ENCODE measurements around the gene LRRK1.

The LRRK1 gene

DNA sequence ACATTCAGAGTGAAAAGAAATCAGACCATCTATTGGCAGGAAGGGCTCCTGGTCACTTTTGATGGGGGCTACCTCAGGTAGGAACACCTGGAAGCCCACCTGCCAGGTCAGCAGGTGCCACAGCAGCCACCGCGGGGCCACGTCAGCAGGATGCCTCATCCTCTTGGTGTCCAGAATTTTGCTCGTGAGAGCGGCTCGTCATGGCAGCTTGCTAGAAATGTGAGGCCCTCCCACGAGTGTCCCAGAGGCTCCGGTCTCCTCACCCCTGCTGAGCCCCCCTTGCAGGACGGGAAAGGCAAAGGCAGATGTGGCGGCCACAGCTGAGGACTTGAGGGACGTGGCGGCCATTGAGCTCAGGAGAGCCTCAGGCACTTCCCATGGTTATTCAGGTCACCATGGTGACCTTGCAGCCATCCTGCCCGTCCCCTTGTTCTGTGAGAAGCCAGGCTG, 129.4 kb downstream of the LRRK1 start:
- no peak for FAIRE-seq

GRCh38 chr15:101049282-101049681, 130.1 kb downstream of the LRRK1 start:
- no peak for FAIRE-seq

DNA sequence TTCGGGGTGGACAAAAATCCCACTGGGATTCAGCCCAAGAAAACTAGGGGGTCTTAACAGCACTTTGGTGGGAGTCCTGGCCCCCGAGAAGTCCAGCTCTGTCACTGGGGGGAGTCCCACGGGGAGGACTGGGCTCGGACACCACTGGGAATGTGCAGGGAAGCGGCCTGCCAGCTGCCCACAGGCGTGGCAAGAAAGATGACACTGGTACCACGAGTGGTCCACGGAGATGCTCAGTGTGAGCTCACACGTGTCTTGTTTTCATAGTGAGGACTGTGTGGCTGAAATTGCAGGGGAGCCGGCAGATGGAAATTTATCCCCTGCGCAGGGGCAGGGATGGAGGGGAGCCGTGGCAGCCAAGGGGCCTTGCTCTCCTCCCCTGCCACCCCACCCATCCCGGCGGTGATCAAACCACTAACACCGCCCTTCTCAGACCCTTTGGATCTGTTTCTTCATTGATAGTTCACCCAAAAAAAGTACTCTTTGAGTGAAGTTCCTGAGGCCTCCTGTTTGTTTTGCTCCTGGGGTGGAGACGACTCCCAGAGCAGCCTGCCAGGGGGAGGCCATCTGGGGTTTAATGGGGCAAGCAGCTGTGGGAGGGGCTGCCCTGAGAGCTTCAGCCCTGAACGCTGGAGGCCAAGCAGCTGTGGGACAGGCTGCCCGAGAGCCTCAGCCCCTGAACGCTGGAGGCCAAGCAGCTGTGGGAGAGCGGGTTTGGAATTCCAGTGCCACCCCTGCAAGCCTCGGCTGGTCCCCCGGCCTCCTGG, 130.9 kb downstream of the LRRK1 start:
- no peak for FAIRE-seq

DNA sequence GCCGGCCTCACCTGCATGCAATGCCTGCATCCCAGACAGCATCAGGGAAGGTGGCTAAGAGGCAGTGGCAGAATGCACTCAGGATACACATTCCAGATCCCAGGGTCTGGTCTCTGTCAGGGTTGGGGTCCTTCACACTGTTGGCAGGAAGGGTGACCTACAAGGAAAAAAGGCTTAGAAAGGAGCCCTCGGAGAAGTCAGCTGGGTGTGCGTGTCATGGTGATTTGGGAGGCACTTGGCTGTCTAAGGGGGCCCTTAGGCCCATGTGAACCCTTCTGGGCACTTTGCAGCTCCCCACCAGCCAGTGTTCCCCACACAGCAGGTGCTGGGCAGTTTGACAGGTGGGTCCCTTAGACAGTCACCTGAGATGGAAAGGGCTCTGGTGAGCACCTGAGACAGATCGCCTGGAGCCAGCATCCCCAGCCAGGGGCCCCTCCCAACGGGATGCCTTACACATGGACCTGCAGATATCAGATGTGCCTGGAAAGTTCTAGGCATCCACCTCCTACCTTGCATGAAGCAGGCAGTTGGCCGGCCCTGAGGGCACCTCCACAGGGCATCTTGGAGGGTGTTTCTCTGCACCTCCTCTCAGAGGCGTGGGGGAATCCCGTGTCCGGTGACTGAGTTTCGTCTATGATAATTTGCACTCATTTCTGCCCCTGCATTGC, 131.6 kb downstream of the LRRK1 start:
- no peak for FAIRE-seq

DNA sequence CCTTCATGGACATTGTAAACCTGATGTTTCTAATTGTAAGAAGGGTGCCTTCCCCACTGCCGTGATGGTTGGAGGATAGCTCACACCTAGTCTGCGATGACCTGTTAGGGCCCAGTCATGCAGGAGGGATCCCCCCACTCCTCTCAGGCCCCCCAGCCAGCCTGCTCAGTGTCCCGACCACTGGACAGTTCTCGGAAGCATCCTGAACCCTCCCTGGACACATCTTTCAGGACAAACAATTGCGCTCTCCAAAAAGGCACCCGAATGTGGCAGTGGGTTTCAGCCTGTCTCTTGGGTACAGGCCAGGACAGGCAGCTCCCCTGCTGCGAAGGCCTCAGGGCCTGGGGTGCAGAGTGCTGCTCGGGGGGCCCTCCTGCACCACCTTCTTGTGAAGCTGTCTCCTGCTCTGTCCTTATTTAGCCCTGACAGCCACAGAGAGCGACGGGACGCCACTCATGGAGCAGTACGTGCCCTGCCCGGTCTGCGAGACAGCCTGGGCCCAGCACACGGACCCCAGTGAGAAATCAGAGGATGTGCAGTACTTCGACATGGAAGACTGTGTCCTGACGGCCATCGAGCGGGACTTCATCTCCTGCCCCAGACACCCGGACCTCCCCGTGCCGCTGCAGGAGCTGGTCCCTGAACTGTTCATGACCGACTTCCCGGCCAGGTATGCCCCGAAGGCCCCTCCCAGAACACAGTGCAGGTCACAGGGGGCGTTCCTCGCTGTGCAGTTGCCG, 132.3 kb downstream of the LRRK1 start:
- no peak for FAIRE-seq

GRCh38 chr15:101052031-101052620, 133.0 kb downstream of the LRRK1 start:
- FAIRE-seq: no peak

GRCh38 chr15:101052681-101053121, 133.5 kb downstream of the LRRK1 start:
- no peak for FAIRE-seq

GRCh38 chr15:101053261-101053660, 134.1 kb downstream of the LRRK1 start:
- FAIRE-seq: no peak

GRCh38 chr15:101054116-101054515, 135.0 kb downstream of the LRRK1 start:
- no peak for FAIRE-seq

DNA sequence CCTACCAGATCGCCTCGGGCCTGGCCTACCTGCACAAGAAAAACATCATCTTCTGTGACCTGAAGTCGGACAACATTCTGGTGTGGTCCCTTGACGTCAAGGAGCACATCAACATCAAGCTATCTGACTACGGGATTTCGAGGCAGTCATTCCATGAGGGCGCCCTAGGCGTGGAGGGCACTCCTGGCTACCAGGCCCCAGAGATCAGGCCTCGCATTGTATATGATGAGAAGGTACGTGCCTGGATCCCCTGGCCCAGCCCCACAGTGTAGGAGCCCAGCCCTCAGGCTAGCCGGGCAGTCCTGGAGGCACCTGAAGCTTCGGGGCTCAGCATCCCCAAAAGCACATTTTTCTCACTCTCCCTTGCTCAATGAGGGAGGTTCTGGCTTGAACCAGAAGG, 135.8 kb downstream of the LRRK1 start:
- no peak for FAIRE-seq

DNA sequence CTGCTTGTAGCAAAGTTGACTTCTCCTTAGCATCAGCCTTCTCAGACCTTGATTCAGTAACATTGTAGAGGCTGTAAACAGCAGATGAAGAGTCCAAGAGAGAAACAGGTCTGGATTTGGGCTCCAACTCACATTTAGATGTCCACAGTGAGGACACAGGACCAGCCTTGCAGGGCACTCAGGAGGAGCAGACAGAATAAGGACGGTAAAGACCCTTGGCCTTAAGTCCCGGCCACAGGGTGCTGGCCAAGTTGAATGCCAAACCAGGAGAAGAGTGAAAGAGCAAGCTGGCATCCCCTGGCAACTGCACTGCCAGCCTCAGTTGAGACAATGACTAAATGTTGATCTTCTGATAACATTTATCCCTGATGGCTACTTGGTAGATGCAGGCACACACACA, 136.3 kb downstream of the LRRK1 start:
- FAIRE-seq: no peak

GRCh38 chr15:101056366-101057334, 137.5 kb downstream of the LRRK1 start:
- FAIRE-seq: no peak

DNA sequence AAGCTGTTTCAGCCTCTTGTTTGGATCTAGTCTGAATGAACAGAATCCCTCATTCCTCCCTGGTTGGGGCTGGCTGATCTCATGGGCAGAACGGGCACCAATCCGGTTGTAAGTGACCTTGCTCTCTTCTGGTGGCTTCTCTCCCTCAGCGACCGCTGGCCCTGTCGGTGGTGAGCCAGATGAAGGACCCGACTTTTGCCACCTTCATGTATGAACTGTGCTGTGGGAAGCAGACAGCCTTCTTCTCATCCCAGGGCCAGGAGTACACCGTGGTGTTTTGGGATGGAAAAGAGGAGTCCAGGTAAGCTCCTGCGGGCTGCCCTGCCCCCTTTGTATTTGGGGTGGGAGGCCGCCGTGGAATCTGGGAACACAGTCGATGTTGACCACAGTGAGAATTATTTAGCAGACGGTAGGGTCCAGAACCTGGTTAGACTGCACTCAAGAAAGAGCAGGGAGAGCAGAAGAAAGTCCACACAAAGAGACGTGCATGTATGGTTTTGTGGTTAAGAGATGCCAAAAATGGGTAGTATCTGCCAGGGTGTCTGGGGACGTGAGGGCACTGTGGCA, 138.8 kb downstream of the LRRK1 start:
- FAIRE-seq: no peak

DNA sequence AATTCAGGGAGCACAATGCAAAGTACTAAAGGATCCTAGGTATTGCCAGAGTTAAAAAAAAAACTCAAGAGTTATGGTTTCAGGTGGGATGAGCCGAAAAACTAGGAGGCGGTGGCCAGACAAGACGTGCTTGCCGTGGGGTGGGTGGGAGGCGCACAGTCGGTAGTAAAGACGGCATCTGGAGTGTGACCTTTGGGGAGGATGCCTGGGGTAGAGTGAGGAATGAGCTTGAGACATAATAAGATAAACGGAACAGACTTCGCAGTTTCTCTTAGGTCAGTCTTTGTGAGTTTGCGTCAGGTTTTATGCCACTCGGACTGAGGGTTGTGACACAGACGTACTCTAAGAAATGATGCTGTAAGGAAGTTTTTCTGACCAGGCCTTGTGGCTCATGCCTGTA, 139.6 kb downstream of the LRRK1 start:
- no peak for FAIRE-seq

DNA sequence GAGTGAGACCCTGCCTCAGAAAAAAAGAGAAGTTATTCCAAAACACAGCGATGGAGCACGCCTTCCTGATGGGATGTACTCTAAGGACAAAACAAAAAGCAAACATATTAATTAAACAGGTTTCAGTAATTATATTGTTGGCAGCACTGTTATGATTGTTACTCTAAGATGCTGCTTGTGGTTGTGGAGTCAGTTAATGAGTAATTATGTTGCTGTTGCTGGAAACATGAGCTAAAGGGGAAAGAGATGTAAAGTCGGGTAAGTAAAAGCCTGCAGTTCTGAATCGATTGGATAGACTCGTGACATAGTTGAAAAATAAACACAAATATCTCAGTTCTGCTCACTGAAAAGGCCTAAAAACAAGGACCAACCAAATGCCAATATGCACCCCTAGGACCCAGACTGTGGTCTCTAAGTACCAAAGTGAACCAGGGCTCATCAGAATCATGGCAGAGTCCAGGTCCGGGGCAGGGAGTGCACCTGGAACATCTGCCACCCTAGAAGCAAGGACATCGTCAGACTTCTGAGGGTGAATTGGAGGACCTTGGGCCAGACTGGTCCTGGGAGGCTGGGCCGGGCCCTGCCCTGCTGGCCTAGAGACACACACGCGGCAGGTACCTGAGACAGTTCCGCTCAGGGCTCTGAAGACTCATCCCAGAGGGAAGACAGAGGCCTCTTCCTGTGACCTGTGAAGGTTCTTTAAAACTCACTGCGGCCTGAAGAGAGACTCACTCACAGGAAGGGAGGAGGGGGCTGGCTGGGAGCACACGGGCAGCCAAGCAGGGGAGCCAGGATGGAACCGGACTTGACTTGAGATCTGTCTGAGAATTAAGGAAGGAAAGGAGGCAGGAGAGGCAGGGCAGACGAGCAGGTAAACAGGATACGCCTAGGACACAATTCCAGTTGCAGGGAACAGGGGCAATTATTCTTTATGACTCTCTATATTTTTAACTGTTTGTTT, 140.5 kb downstream of the LRRK1 start:
- FAIRE-seq: no peak

GRCh38 chr15:101060576-101061551, 141.7 kb downstream of the LRRK1 start:
- no peak for FAIRE-seq

DNA sequence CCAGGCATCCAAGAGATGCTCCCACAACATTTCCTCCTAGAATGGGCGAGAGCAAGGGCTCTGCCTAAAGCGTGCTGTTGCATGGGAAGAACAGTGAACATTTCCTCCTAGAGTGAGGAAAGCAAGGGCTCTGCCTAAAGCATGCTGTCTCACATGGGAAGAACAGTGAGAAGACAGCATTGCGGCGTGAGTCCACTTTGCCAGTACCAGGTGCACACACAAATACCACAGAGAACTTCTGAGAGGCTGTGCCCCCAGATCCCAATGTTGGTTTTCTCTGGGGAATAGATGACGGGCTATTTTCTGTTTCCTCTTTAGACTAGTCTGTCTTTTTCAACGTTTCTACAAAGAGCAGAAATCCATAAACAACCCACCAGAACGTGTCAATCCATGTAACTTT, 142.9 kb downstream of the LRRK1 start:
- FAIRE-seq: no peak

- no peak for FAIRE-seq
These were observed 143.5 kb downstream of the LRRK1 start for GRCh38 chr15:101062471-101063171.

GRCh38 chr15:101063212-101063611, 144.1 kb downstream of the LRRK1 start:
- no peak for FAIRE-seq

Data from G401.6 (cell line).